GM21717 (cell line): ENCODE results near the gene C10orf143.

Experiments
- ATAC-seq: cut with Tn5 transposase; IDR thresholded peaks from one replicate; pipeline ENCODE4 v1.9.1; 2021; ENCODE audit warnings: mild to moderate bottlenecking, moderate library complexity; ENCODE audit not compliant: unreplicated experiment

C10orf143 gene

GRCh38 chr10:130061760-130062159 is 48.9 kb downstream of the C10orf143 start:
- no peak for ATAC-seq

GRCh38 chr10:130054021-130054420 is 56.6 kb downstream of the C10orf143 start:
- no peak for ATAC-seq

- no peak for ATAC-seq
These were observed 57.1 kb downstream of the C10orf143 start for GRCh38 chr10:130053561-130053960.

- no peak for ATAC-seq
These were observed 58.4 kb downstream of the C10orf143 start for GRCh38 chr10:130052193-130052592.

- ATAC-seq = no peak
These were observed 59.9 kb downstream of the C10orf143 start for GRCh38 chr10:130050721-130051120.

DNA sequence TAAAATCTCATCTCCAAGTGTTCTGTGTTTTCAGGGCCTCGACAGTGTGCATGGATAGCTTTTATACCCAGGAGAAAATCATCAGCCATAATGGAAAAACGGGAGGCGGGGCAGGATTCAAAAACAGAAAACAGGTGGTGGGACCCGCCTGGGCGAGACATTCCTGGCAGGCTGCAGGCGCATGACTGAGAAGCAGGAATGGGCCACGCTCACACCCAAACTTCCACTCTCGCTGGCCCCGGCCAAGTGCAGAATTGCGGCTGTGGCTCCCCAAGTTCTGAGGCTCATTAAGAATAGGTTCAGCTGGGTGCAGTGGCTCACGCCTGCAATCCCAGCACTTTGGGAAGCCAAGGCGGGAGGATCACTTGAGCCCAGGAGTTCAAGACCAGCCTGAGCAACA is 60.6 kb downstream of the C10orf143 start:
- no peak for ATAC-seq

- ATAC-seq = no peak
These were observed 61.4 kb downstream of the C10orf143 start for GRCh38 chr10:130049244-130049643.

- ATAC-seq = no peak
These were observed 62.5 kb downstream of the C10orf143 start for GRCh38 chr10:130048081-130048480.

DNA sequence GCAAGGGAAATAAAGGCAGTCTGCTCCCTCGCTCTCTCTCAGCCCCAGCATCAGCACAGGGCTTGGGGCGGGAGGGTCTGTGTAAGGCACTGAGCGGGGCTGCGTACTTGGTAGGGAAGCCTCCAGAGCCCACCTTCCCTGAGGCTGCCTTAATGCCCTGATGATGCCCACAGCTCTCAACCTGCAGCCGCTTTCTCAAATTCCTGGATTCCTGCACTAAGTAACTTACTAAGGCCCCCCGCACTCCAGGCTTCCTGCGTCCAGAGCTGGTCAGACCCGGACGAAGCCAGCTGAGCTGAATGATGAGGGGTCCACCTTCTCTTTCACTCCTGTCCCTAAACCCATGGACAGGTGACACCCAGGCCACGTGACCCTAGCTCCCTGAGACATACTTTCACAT is 63.3 kb downstream of the C10orf143 start:
- ATAC-seq = no peak

- no peak for ATAC-seq
These were observed 64.0 kb downstream of the C10orf143 start for GRCh38 chr10:130046591-130046990.

- no peak for ATAC-seq
These were observed 64.8 kb downstream of the C10orf143 start for GRCh38 chr10:130045801-130046321.

- no peak for ATAC-seq
These were observed 65.5 kb downstream of the C10orf143 start for GRCh38 chr10:130045091-130045652.

GRCh38 chr10:130044067-130045061 is 66.3 kb downstream of the C10orf143 start:
- ATAC-seq = no peak

GRCh38 chr10:130043491-130043890 is 67.1 kb downstream of the C10orf143 start:
- ATAC-seq = no peak

GRCh38 chr10:130042381-130042780 is 68.2 kb downstream of the C10orf143 start:
- ATAC-seq = no peak

DNA sequence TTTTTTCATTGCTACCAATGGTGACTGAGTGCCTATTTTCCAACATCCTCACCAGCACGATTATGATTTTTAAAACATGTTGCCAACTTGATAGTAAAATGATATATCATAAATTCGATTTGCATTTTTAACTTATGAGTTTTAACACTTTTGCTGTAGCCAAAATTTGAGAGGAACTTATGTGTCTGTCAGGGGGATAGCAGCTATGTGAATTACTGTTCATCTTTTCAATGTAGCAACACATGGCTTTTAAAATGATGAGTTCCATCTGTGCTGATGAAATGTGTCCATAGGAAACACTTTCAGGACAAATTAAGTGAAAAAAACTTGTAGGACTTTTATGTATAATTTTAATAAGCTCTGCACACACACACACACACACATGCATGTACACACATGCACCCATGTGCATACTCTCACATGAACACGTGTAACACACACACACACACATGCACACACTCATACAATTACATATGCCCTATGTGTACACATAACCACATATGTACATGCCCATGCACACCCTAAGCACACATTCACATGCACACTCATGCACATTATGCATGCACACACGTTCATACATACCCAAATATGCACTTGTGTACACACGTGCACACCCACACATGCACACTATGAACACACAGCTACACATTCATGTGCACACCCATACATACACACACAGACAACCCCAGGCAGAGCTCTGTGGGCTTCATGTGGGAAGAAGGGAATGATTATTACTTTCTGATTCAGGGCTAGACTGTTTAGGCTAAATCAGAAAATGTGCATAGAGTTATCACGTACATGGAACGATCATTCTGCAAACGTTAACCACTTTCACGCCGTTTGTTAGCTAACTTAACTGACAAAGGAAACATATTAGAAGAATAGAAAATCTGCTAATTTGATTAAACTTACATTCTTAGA is 68.9 kb downstream of the C10orf143 start:
- ATAC-seq = no peak

DNA sequence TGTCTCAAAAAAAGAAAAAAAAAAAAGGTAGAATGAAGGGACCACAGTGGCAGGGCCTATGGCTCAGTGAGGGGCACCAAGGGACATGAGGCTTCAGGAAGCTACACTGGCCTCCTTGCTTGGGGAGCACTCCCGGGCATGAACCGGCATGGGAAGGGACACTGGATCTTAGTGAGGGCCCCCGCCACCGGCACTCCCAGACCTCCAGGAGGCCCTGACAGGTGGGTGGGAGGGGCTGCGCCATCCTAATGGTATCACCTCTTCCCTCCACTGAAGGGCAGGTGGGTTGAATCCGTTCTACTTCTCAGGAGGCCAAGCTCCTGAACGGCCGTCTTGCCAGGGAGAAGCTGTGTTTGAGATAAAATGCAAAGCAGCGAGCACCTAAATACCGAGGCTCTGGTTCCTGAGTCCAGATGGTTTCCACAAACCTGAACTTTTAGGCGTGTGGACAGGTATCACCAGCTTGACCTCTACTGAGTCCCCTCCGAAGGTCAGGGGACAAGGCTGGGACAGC is 69.8 kb downstream of the C10orf143 start:
- ATAC-seq = no peak

DNA sequence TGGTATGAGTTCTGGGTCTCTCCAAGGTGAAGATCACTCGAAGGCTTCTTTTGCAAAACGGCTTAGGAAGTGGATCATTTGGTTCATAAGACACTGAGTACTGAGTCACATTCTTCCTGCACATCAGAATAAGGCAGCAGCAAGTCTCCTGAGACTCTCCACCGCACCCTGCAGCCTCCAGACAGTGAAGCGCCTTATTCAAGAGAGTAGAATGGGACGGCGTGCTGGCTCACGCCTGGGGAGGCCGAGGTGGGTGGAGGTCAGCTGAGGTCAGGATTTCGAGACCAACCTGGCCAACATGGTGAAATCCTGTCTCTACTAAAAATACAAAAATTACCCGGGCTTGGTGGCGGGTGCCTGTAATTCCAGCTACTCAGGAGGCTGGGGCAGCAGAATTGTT is 70.3 kb downstream of the C10orf143 start:
- no peak for ATAC-seq

DNA sequence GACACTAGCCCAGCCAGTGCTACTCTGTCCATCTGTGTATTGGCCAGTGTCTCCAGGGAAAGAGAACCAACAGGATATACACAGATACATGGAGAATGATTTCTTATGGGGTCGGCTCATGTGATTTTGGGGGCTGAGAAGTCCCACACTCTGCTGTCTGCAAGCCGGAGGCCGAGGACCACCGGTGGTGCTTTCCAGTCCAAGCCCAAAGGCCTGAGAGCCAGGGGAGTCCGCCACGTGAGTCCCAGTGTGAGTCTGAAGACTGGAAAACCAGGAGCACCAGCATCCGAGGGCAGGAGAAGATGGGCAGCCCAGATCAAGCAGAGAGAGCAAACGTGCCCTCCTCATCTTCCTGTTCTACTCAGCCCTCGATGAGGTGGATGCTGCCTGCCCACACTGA is 71.5 kb downstream of the C10orf143 start:
- no peak for ATAC-seq

- no peak for ATAC-seq
These were observed 72.0 kb downstream of the C10orf143 start for GRCh38 chr10:130038611-130039109.
